Measurements from ENCODE around the gene MAP4K3.

Gene MAP4K3

DNA sequence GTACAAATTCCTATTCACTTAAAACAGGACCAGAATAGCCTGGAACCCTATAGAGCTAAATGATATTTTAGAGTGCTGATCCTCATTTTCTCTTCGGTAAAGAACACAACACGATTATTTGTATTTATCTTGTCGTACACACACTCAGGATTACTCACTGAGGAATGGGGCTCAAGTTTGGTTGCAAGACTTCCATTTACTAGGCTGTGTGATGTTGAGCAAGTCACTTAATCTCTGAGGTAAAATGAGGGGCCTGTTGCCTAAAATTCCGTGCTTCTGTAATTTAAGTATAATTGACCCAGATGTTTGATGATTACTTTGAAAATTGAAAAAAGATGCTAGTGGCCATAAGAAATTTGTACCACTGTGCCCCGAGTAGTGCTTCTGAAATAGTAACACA, 42.6 kb upstream of the MAP4K3 start:
- no peak for DNase-seq (ENCODE audit: extremely low spot score)
- TF ChIP-seq, protein P1, sequence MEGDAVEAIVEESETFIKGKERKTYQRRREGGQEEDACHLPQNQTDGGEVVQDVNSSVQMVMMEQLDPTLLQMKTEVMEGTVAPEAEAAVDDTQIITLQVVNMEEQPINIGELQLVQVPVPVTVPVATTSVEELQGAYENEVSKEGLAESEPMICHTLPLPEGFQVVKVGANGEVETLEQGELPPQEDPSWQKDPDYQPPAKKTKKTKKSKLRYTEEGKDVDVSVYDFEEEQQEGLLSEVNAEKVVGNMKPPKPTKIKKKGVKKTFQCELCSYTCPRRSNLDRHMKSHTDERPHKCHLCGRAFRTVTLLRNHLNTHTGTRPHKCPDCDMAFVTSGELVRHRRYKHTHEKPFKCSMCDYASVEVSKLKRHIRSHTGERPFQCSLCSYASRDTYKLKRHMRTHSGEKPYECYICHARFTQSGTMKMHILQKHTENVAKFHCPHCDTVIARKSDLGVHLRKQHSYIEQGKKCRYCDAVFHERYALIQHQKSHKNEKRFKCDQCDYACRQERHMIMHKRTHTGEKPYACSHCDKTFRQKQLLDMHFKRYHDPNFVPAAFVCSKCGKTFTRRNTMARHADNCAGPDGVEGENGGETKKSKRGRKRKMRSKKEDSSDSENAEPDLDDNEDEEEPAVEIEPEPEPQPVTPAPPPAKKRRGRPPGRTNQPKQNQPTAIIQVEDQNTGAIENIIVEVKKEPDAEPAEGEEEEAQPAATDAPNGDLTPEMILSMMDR (IDR thresholded peaks at IDR 0.05; ENCODE audit: control extremely low read depth, extremely low read depth, low read depth, missing control alignments): no peak
- ChIA-PET POLR2A (no interaction called here), CTCF (interaction anchor here (0.9 to 1.5 kb wide), 3 partner anchors 10 to 43 kb away, joined by 3 to 4 read pairs (median 3); no protein-coding TSS in a partner anchor)

DNA sequence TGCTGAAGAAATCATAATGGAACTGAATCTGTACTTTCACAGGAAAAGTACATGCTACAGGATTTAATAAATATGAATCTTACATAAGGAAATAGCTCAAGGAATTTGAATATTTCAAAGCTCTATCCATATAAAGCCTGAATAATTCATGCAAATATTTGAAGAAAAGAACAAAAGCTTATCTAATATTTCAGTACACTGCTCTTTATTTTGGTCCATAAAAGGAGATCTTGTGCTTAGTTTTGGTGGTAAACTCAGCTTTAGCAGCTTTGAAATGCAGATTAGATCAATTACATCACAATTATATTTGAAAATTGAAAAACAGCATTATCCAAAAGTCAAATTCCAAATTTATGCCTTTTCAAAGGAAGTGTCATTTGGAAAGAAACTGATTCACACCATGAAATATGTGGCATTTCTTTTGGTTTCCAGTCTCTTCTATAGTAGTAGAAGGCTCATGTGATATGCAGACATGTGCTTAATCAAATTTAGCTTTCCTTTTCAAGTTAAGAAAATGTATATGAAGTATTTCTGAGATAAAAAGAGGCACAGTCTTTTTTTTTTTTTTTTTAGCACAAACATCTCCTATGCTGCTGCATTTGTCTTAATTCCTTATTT, 42.1 kb upstream of the MAP4K3 start:
- DNase-seq (ENCODE audit: extremely low spot score): no peak
- ChIA-PET POLR2A (no interaction called here), CTCF (interaction anchor here (0.9 to 1.5 kb wide), 3 partner anchors 9 to 43 kb away, joined by 3 to 4 read pairs (median 3); no protein-coding TSS in a partner anchor)
- TF ChIP-seq, protein P1 (IDR thresholded peaks at IDR 0.05; ENCODE audit: control extremely low read depth, extremely low read depth, low read depth, missing control alignments): no peak

DNA sequence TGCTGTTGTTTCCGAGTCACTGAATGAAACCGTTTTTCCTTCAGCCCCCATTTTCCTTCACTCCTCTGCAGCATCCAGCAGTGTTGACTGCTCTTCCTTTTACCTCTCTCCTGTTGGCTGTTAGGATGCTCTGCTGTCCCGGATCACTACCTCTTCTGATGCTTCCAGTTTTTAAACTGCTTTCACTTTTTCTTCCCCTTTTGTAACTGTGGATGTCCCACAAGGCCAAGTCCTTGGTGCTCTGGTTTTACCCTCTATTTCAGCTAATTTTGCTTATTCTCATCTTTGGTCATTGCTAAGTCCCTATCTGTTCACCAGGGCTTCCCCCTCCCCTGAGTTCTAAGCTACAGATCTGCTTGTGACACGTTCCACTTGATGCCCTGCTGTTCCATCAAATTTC, 39.4 kb upstream of the MAP4K3 start:
- peak; percentile 44 for DNase-seq (ENCODE audit: extremely low spot score)
- ChIA-PET CTCF (interaction anchor here (1.0 to 1.6 kb wide), 2 partner anchors 12 to 248 kb away, joined by 3 to 5 read pairs; no protein-coding TSS in a partner anchor), POLR2A (no interaction called here)
- TF ChIP-seq, protein P1 (IDR thresholded peaks at IDR 0.05; ENCODE audit: control extremely low read depth, extremely low read depth, low read depth, missing control alignments): no peak

DNA sequence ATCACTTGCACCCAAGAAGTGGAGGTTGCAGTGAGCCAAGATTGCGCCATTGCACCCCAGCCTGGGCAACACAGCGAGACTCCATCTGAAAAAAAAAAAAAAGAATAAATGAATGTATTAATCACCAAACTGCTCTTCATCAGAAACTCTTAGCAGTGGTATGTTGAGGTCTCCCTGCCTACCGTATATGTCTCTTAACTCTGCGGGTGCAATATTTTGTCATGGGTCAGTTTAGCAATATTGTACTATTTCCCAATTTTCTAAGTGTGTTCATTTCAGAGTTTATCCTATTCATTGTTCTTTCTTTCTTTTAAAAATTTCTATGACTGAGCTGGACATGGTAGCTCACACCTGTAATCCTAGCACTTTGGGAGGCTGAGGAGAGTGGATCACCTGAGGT, 37.9 kb upstream of the MAP4K3 start:
- DNase-seq (ENCODE audit: extremely low spot score): no peak
- TF ChIP-seq, protein P1 (IDR thresholded peaks at IDR 0.05; ENCODE audit: control extremely low read depth, extremely low read depth, low read depth, missing control alignments): no peak
- ChIA-PET POLR2A (no interaction called here), CTCF (interaction anchor here (1.6 to 1.8 kb wide), 2 partner anchors 39 to 41 kb away, joined by 4 to 5 read pairs; no protein-coding TSS in a partner anchor)

DNA sequence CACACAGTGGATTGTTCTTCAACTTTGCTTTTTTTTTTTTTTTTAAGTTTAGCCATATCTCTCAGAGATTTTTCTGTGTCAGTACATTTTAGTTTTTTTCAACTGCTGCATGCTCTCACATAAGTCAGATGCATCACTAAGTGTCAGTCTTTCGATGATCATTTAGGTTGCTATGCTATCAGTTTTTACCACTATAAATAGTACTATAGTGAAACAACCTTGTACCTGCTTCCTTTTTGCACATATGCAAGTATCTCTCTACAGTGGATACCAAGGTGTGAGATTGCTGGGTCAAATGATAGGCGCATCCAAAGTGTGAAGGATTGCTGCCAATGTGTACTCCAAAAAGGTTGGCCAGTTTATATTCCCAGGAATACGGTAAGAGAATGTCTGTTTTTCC, 33.5 kb upstream of the MAP4K3 start:
- peak; percentile 38 for DNase-seq (ENCODE audit: extremely low spot score)
- ChIA-PET CTCF (interaction anchor here (1.3 kb wide), 1 partner anchor 8 kb away, joined by 4 read pairs; no protein-coding TSS in a partner anchor), POLR2A (no interaction called here)
- TF ChIP-seq, protein P1 (IDR thresholded peaks at IDR 0.05; ENCODE audit: control extremely low read depth, extremely low read depth, low read depth, missing control alignments): no peak

DNA sequence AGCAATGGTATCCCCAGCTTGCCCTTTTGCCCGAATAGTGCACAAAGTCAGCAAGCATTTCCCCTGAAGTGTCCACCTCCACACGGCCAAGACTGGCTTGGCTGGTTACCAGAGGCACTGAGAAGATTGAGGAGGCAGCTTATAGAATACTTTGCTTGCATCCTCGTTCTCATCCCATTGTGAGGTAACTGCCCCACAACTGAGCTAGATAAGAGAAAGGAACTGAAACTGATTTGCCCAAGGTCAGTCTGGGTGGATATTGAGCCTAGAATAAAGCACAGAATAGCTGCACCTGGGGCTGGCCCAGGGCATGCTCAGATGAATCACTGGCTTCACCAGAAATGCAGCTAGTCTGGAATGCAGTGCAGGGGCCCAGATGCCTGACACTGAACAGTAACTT, 32.7 kb upstream of the MAP4K3 start:
- ChIA-PET POLR2A (no interaction called here), CTCF (interaction anchor here (1.0 to 1.3 kb wide), 2 partner anchors 9 to 124 kb away, joined by 3 to 4 read pairs; no protein-coding TSS in a partner anchor)
- TF ChIP-seq, protein P1 (IDR thresholded peaks at IDR 0.05; ENCODE audit: control extremely low read depth, extremely low read depth, low read depth, missing control alignments): no peak
- DNase-seq (ENCODE audit: extremely low spot score): peak; percentile 43

Data from GM10248 (cell line).